Measurements from ENCODE around the gene PFN1. TPM values are rescaled to one million over a fixed set of nuclear protein-coding genes. Genes with fewer than 3 reads are reported as not detected.

The PFN1 gene
- polyA plus RNA-seq, 1 donor = 349 TPM

- peak; percentile 87 for DNase-seq (ENCODE audit: low read depth)
These were observed 19.5 kb upstream of the PFN1 start, which contains the start of gene SPAG7 for GRCh38 chr17:4967539-4968485. Gene SPAG7 (minus strand): TSS chr17:4967817. CDS start chr17:4967804, 13 bp downstream.

GRCh38 chr17:4966844-4967538 is 18.7 kb upstream of the PFN1 start:
- DNase-seq (ENCODE audit: low read depth) = peak; percentile 98

- no peak for DNase-seq (ENCODE audit: low read depth)
These were observed 17.1 kb upstream of the PFN1 start for GRCh38 chr17:4965311-4965986.

GRCh38 chr17:4960279-4960922 is 12.1 kb upstream of the PFN1 start:
- no peak for DNase-seq (ENCODE audit: low read depth)

- no peak for DNase-seq (ENCODE audit: low read depth)
These were observed 11.1 kb upstream of the PFN1 start for GRCh38 chr17:4959261-4959965.

GRCh38 chr17:4958102-4958501 is 9.8 kb upstream of the PFN1 start:
- no peak for DNase-seq (ENCODE audit: low read depth)

- no peak for DNase-seq (ENCODE audit: low read depth)
These were observed 8.2 kb upstream of the PFN1 start for GRCh38 chr17:4956493-4957061.

GRCh38 chr17:4955091-4955490 is 6.8 kb upstream of the PFN1 start:
- no peak for DNase-seq (ENCODE audit: low read depth)

- DNase-seq (ENCODE audit: low read depth) = no peak
These were observed 5.2 kb upstream of the PFN1 start for GRCh38 chr17:4953451-4953961.

- no peak for DNase-seq (ENCODE audit: low read depth)
These were observed 3.2 kb upstream of the PFN1 start for GRCh38 chr17:4951486-4951885.

GRCh38 chr17:4950746-4951204 is 2.4 kb upstream of the PFN1 start, which contains the start of gene ENO3:
Gene ENO3 (plus strand): TSS chr17:4951119. CDS start chr17:4951830, 711 bp downstream.
- DNase-seq (ENCODE audit: low read depth) = no peak

- no peak for DNase-seq (ENCODE audit: low read depth)
These were observed 1.9 kb upstream of the PFN1 start for GRCh38 chr17:4950075-4950745.

- no peak for DNase-seq (ENCODE audit: low read depth)
These were observed 1.2 kb upstream of the PFN1 start for GRCh38 chr17:4949321-4950074.

GRCh38 chr17:4948931-4949320 is 596 bp upstream of the PFN1 start:
- peak; percentile 81 for DNase-seq (ENCODE audit: low read depth)

- no peak for DNase-seq (ENCODE audit: low read depth)
These were observed 742 bp downstream of the PFN1 start for GRCh38 chr17:4947411-4948165.

- DNase-seq (ENCODE audit: low read depth) = no peak
These were observed 1.3 kb downstream of the PFN1 start for GRCh38 chr17:4947010-4947410.

GRCh38 chr17:4946312-4946976 is 1.9 kb downstream of the PFN1 start:
- DNase-seq (ENCODE audit: low read depth) = no peak

GRCh38 chr17:4945944-4946280 is 2.4 kb downstream of the PFN1 start:
- no peak for DNase-seq (ENCODE audit: low read depth)

Measured in forelimb muscle (tissue), 1 donor.